ENCODE results near the gene RASEF.

The RASEF gene

DNA sequence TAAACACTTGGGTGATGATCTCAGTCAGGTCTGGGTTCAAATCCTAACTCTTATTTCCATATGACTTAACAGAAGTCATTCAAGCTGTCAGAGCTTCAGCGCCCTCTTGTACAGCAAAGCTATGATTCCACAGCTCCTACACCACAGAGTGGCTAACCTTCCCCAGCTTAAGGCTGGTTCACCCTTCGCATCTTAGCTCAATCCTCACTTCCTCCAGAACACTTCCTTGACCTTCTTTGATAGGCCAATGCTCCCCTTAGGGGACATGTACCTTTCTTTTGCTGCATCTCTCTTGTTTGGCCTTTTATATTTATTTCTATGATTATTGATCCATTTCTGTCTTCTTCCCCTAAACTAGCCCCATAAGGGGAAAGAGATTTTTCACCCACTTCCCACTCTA lies 57.0 kb downstream of the RASEF start:
- no peak for TF ChIP-seq ZFX (IDR thresholded peaks at IDR 0.05; ENCODE audit: borderline replicate concordance)
- TF ChIP-seq, protein P1, sequence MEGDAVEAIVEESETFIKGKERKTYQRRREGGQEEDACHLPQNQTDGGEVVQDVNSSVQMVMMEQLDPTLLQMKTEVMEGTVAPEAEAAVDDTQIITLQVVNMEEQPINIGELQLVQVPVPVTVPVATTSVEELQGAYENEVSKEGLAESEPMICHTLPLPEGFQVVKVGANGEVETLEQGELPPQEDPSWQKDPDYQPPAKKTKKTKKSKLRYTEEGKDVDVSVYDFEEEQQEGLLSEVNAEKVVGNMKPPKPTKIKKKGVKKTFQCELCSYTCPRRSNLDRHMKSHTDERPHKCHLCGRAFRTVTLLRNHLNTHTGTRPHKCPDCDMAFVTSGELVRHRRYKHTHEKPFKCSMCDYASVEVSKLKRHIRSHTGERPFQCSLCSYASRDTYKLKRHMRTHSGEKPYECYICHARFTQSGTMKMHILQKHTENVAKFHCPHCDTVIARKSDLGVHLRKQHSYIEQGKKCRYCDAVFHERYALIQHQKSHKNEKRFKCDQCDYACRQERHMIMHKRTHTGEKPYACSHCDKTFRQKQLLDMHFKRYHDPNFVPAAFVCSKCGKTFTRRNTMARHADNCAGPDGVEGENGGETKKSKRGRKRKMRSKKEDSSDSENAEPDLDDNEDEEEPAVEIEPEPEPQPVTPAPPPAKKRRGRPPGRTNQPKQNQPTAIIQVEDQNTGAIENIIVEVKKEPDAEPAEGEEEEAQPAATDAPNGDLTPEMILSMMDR (IDR thresholded peaks at IDR 0.05) = no peak
- no peak overlapping the region for H3K27ac ChIP-seq

DNA sequence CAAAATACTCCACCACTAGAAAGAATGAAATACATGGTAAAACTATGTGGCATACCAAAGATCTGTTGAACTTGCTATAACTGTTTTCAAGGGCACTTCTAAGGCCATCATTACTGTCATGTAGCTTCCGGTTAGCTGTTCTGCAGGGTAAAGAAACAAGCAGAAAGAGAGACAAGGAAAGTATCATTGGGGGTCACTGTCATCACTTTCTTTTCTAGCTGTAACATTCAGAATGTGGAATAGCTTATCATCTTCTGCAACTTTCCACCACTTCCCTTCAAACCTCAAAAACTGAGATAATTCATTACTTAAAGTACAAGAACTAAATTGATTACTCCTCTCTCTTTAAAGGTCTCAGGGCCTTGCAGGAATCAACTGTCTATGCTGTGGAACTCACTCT lies 57.6 kb downstream of the RASEF start:
- no peak overlapping the region for H3K27ac ChIP-seq
- no peak for TF ChIP-seq ZFX (IDR thresholded peaks at IDR 0.05; ENCODE audit: borderline replicate concordance)
- TF ChIP-seq, protein P1 (IDR thresholded peaks at IDR 0.05) = no peak

DNA sequence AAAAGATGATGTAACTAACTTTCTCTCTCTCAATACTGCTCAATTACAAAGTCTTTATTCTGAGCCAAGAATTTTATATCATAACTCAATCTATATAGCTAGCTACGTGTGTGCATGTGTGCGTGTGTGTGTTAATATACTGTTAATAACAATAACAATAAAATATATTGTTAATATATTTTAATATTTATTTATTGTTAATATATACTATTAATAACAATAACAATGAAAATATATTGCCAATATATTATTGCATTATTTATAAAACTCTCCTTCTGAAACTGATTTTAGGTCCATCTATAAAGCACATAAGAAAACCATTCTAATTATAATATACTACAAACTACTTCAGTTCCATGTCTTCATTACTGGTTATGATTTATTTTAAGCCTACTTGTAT lies 60.6 kb downstream of the RASEF start:
- TF ChIP-seq, protein P1 (IDR thresholded peaks at IDR 0.05) = no peak
- no peak for TF ChIP-seq ZFX (IDR thresholded peaks at IDR 0.05; ENCODE audit: borderline replicate concordance)
- no peak overlapping the region for H3K27ac ChIP-seq

DNA sequence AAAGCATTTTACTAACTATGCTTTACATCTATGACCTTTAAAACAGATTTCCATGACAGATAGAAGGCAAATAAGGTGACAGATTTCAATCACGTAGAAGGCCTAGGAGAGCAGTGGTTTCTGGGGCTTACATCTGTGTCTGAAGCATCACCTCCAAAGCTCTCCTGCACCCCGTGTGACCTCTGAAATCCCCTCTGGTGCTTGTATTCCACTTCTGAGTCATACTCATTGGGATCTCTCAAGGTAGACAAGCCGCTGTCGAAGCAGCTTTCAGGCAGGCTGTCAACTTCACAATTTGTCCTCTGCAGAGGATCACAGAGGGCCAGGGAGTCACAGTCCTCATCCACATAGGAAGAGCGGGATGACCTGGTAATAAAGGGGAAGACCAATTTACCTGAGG lies 62.2 kb downstream of the RASEF start:
- TF ChIP-seq ZFX (IDR thresholded peaks at IDR 0.05; ENCODE audit: borderline replicate concordance) = no peak
- TF ChIP-seq, protein P1 (IDR thresholded peaks at IDR 0.05) = no peak
- no peak overlapping the region for H3K27ac ChIP-seq

DNA sequence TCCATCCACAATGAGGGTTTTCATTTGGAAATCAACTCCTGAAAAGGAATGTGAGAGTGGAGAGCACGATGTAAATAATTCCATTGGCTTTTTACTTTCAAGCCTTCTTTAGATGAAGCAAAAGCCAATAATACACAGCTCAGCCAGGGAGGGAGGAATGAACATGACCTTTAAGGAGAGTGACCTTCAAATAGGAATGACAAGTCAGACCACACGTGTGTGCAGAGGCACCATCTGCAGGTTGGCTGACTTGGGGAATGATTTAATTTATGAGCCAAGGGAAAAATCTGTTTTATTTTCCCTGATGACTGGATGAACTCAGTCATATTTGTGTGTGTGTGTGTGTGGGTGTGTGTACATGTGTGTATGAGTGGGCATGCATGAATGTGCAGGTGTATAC lies 64.5 kb downstream of the RASEF start:
- TF ChIP-seq, protein P1 (IDR thresholded peaks at IDR 0.05) = no peak
- TF ChIP-seq ZFX (IDR thresholded peaks at IDR 0.05; ENCODE audit: borderline replicate concordance) = no peak
- H3K27ac ChIP-seq = no peak overlapping the region

DNA sequence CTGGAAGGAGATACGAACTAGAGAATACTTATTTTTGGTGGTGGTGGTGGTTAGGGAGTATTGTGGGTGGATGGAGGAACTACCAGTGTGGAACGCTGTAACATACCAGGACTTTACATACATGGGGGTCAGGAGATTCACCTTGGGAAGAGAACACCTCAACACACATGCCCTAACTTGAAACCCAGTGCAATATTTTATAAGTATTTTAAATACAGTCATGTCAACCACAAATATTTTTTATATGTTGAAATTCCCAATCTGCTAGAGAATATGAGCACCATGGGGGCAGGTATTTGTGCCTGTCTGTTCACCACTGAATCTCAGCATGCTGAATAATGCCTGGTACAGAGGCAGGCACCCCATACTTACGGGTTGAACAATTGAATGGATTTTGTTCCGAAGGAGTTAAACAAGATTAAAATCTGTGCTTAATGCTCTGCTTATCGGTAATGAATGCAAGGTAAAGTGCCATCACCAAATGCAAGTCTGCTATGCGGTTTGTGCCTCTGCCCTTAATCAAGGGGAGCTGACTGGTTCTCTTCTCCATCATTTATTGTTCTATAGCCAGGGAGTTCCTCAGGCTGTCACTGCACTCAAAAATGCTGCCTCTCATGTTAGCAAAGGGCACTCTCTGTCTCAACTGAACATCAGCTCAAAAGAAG lies 65.3 kb downstream of the RASEF start:
- no peak overlapping the region for H3K27ac ChIP-seq
- no peak for TF ChIP-seq ZFX (IDR thresholded peaks at IDR 0.05; ENCODE audit: borderline replicate concordance)
- TF ChIP-seq, protein P1 (IDR thresholded peaks at IDR 0.05) = no peak

DNA sequence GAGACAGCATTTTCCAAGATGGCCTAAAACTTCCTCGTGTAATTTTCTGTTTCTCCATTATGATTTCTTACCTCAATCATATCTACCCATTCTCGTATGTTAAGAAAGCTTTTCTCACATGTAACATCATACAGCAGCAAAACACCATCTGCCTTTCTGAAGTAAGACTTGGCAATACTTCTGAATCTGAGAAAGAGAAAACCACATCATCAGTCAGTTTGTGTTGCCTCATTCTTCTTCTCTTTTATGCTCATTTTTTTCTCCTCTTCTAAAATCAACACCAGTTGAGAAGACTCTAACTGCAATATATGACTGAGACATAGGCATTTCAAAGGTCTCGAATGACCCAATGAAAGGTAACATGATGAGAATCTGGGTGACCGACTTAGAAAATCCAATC lies 66.0 kb downstream of the RASEF start:
- no peak overlapping the region for H3K27ac ChIP-seq
- TF ChIP-seq ZFX (IDR thresholded peaks at IDR 0.05; ENCODE audit: borderline replicate concordance) = no peak
- TF ChIP-seq, protein P1 (IDR thresholded peaks at IDR 0.05) = no peak

All from 22Rv1 (cell line).